ENCODE data around the gene HOXB1.

The HOXB1 gene

GRCh38 chr17:48553826-48554225 lies 23.0 kb upstream of the HOXB1 start:
- no peak for TF ChIP-seq CTCF (IDR thresholded peaks at IDR 0.05; ENCODE audit: extremely low read depth, insufficient read depth, missing control alignments)
- in situ Hi-C loops (cut with MboI; ENCODE audit: low pct_unique_long_range_greater_than_20kb, low sequenced_read_pairs, unreplicated experiment), result no loop called here
- no peak for DNase-seq (ENCODE audit: low spot score)

GRCh38 chr17:48553190-48553547 lies 22.4 kb upstream of the HOXB1 start:
- no peak for DNase-seq (ENCODE audit: low spot score)
- in situ Hi-C loops (cut with MboI; ENCODE audit: low pct_unique_long_range_greater_than_20kb, low sequenced_read_pairs, unreplicated experiment), result no loop called here
- no peak for TF ChIP-seq CTCF (IDR thresholded peaks at IDR 0.05; ENCODE audit: extremely low read depth, insufficient read depth, missing control alignments)

GRCh38 chr17:48552466-48553189 lies 21.8 kb upstream of the HOXB1 start:
- no peak for DNase-seq (ENCODE audit: low spot score)
- no peak for TF ChIP-seq CTCF (IDR thresholded peaks at IDR 0.05; ENCODE audit: extremely low read depth, insufficient read depth, missing control alignments)
- in situ Hi-C loops (cut with MboI; ENCODE audit: low pct_unique_long_range_greater_than_20kb, low sequenced_read_pairs, unreplicated experiment), result no loop called here

- no peak for TF ChIP-seq CTCF (IDR thresholded peaks at IDR 0.05; ENCODE audit: extremely low read depth, insufficient read depth, missing control alignments)
- in situ Hi-C loops (cut with MboI; ENCODE audit: low pct_unique_long_range_greater_than_20kb, low sequenced_read_pairs, unreplicated experiment), result no loop called here
- DNase-seq (ENCODE audit: low spot score), result no peak
Observed at GRCh38 chr17:48551596-48552465, 21.0 kb upstream of the HOXB1 start.

- no peak for TF ChIP-seq CTCF (IDR thresholded peaks at IDR 0.05; ENCODE audit: extremely low read depth, insufficient read depth, missing control alignments)
- in situ Hi-C loops (cut with MboI; ENCODE audit: low pct_unique_long_range_greater_than_20kb, low sequenced_read_pairs, unreplicated experiment), result no loop called here
- DNase-seq (ENCODE audit: low spot score), result no peak
Observed at GRCh38 chr17:48551214-48551555, 20.4 kb upstream of the HOXB1 start.

- in situ Hi-C loops (cut with MboI; ENCODE audit: low pct_unique_long_range_greater_than_20kb, low sequenced_read_pairs, unreplicated experiment), result no loop called here
- DNase-seq (ENCODE audit: low spot score), result no peak
Observed at GRCh38 chr17:48550502-48551213, 19.8 kb upstream of the HOXB1 start.

More at GRCh38 chr17:48550502-48551213, 19.8 kb upstream of the HOXB1 start:
- TF ChIP-seq CTCF (IDR thresholded peaks at IDR 0.05; ENCODE audit: extremely low read depth, insufficient read depth, missing control alignments), result no peak

All from GM13977 (cell line).